Mesothelial cell of epicardium (in vitro differentiated cells): ENCODE data around the gene PLIN3. TPM values are rescaled to one million over a fixed set of nuclear protein-coding genes. Genes with fewer than 3 reads are reported as not detected.
"Not testable (repeated sequence)": the region's sequence is repeated elsewhere in the genome, so short reads cannot be mapped to it uniquely, and the experiment has no call there.

Experiments
- DNase-seq, 2 experiments: peaks; one replicate each; pipeline ENCODE4 v3.0.0; 2021; ENCODE audit warnings: low spot score in 2 of 2; ENCODE audit not compliant: unreplicated experiment in 2 of 2
- H3K27ac Mint-ChIP-seq: 2 replicates; pipeline ENCODE4 v1.8.0; 2021; ENCODE audit warnings: mixed read lengths
- H3K27me3 Mint-ChIP-seq: 2 replicates; pipeline ENCODE4 v1.8.0; 2021; ENCODE audit warnings: low read depth, mixed read lengths
- H3K36me3 Mint-ChIP-seq: 2 replicates; pipeline ENCODE4 v1.8.0; 2021; ENCODE audit warnings: mixed read lengths
- H3K4me1 Mint-ChIP-seq: 2 replicates; pipeline ENCODE4 v1.8.0; 2021; ENCODE audit warnings: mixed read lengths
- H3K4me3 Mint-ChIP-seq: 2 replicates; pipeline ENCODE4 v1.8.0; 2021; ENCODE audit warnings: mild to moderate bottlenecking, moderate library complexity, mixed read lengths
- H3K9me3 Mint-ChIP-seq: 2 replicates; pipeline ENCODE4 v1.8.0; 2021; ENCODE audit warnings: mixed read lengths
- total RNA-seq: library from RNA; stranded (reverse); gene quantifications from 3 replicates; pipeline ENCODE4 v1.2.1, GENCODE V29; 2021
- TF ChIP-seq, protein P1 (sequence below): fragments of 200-600 bp; sonication (generic); IDR thresholded peaks from one replicate; pipeline ENCODE4 v1.5.0; 2021; ENCODE audit warnings: antibody characterized with exemption; ENCODE audit not compliant: unreplicated experiment

Gene PLIN3
- total RNA-seq, 1 donor from 2014 or later: 55.6 TPM

DNA sequence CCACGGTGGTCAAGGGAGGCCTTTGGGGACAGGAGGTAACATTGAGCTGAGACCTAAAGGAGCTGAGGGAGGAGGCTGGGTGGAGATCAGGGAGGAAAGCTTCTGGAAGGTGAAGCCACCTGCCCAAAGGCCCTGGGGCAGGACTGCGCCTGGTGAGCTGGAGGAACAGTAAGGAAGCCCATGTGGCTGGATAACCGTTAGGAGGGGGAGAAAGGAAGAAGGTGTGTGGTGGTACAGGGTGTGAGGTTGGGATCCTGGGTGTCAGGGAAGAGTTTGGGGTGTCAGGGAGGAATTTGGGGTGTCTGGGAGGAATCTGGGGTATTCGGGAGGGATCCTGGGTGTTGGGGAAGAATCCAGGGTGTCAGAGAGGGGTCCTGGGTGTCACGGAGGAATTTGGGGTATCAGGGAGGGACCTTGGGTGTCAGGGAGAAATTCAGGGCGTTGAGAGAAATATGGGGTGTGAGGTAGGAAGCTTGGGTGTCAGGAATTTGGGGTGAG, 36.6 kb downstream of the PLIN3 start:
- Mint-ChIP-seq H3K4me3 (peak overlapping the region; percentile 72), H3K9me3 (no peaks in the 10 kb centered on the region), H3K4me1 (peaks cover 8% of the 10 kb centered on the region), H3K36me3 (no peaks in the 10 kb centered on the region), H3K27ac (peak overlapping the region; percentile 70), H3K27me3 (no peaks in the 10 kb centered on the region)
- DNase-seq: no peak
- TF ChIP-seq, protein P1, sequence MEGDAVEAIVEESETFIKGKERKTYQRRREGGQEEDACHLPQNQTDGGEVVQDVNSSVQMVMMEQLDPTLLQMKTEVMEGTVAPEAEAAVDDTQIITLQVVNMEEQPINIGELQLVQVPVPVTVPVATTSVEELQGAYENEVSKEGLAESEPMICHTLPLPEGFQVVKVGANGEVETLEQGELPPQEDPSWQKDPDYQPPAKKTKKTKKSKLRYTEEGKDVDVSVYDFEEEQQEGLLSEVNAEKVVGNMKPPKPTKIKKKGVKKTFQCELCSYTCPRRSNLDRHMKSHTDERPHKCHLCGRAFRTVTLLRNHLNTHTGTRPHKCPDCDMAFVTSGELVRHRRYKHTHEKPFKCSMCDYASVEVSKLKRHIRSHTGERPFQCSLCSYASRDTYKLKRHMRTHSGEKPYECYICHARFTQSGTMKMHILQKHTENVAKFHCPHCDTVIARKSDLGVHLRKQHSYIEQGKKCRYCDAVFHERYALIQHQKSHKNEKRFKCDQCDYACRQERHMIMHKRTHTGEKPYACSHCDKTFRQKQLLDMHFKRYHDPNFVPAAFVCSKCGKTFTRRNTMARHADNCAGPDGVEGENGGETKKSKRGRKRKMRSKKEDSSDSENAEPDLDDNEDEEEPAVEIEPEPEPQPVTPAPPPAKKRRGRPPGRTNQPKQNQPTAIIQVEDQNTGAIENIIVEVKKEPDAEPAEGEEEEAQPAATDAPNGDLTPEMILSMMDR: no peak

DNA sequence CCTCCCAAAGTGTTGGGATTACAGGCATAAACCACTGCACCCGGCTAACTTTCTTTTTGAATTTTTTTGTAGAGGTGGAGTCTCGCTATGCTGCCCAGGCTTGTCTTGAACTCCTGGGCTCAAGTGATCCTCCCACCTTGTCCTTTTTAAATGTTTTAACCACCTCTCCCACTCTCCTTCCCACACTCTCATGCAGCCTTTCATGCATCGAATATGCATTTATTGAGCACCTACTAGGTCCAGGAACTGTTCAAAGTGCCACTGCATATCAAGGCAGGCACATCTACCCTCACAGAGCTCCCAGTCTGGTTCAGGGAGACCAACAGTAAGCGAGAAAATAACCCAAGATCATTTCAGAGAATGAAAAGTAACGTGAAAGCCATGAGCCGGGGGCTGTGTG, 37.1 kb downstream of the PLIN3 start:
- peaks cover 8% of the 10 kb centered on the region for H3K4me1 Mint-ChIP-seq
- TF ChIP-seq, protein P1: no peak
- no peaks in the 10 kb centered on the region for H3K36me3 Mint-ChIP-seq
- H3K27ac Mint-ChIP-seq: peak overlapping the region; percentile 70
- no peaks in the 10 kb centered on the region for H3K9me3 Mint-ChIP-seq
- H3K4me3 Mint-ChIP-seq: peak overlapping the region; percentile 72
- no peaks in the 10 kb centered on the region for H3K27me3 Mint-ChIP-seq
- DNase-seq: no peak

DNA sequence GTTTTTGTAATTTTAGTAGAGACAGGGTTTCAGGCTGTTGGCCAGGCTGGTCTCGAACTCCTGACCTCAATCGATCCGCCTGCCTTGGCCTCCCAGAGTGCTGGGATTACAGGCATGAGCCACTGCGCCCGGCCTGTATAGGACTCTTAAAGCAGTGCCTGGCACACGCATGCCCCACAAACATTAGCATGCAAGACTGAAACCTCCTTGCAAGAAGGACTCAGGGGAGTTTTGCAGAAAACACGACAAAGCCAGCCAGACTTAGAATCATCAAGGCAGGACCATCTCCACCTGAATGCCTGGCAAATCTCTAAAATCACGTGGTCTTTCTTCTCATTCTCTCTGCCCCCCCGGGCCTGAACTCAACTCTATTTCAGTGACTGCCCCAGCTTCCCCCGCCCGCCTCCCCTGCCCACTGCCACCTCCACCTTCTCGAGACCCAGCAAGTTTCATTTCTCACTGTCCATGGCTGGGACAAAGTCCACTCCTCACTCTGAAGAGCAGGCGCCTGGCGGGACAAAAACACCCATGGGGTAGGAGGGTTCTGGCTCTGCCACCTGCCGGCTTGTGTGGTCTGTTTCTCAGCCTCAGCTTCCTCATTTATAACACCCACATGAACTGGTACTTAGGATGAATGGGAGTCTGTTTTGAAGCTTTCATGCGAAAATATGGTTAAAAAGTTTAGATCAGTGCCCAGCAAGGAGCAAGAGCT, 38.3 kb downstream of the PLIN3 start:
- TF ChIP-seq, protein P1: no peak
- no peaks in the 10 kb centered on the region for H3K9me3 Mint-ChIP-seq
- H3K27me3 Mint-ChIP-seq: no peaks in the 10 kb centered on the region
- H3K4me3 Mint-ChIP-seq: peak overlapping the region; percentile 9
- H3K27ac Mint-ChIP-seq: no peak overlapping the region
- H3K36me3 Mint-ChIP-seq: no peaks in the 10 kb centered on the region
- H3K4me1 Mint-ChIP-seq: peaks cover 8% of the 10 kb centered on the region
- DNase-seq: no peak

DNA sequence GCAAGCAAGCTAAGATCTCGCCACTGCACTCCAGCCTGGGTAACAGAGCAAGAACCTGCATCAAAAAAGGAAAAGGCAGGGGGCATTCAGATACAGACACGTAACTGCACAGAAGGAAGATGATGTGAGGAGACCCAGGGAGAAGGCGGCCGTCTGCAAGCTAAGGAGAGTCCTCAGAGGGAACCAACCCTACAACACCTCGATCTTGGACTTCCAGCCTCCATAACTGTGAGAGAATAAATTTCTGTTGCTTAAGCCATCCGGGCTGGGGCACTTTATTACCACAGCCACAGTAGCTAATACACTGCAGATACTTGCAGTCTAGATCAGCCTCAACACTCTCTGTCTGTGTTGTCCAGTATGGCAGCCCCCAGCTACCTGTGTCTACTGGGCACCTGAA, 43.9 kb downstream of the PLIN3 start:
- Mint-ChIP-seq H3K27me3 (no peaks in the 10 kb centered on the region), H3K27ac (no peak overlapping the region)

DNA sequence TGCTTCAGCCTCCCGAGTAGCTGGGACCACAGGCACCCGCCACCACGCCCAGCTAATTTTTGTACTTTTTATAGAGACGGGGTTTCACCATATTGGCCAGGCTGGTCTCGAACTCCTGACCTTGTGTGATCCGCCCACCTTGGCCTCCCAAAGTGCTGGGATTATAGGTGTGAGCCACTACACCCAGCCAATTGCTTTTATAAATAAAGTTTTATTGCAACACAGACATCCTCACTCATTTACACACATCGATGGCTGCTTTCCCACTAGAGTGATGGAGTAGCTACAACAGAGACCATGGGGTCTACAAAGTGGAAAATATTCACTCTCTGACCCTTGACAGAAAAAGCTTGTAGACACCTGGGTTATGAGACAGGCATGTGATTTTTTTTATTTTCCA, 45.1 kb downstream of the PLIN3 start:
- not testable (repeated sequence) for H3K4me3 Mint-ChIP-seq, H3K27ac Mint-ChIP-seq, H3K36me3 Mint-ChIP-seq, H3K27me3 Mint-ChIP-seq, H3K9me3 Mint-ChIP-seq, H3K4me1 Mint-ChIP-seq, DNase-seq

More for the DNA sequence above, 43.9 kb downstream of the PLIN3 start:
- H3K4me1 Mint-ChIP-seq: no peaks in the 10 kb centered on the region
- DNase-seq: no peak
- peaks cover 3% of the 10 kb centered on the region for H3K9me3 Mint-ChIP-seq
- TF ChIP-seq, protein P1: no peak
- peaks cover 4% of the 10 kb centered on the region for H3K36me3 Mint-ChIP-seq
- H3K4me3 Mint-ChIP-seq: no peak overlapping the region

DNA sequence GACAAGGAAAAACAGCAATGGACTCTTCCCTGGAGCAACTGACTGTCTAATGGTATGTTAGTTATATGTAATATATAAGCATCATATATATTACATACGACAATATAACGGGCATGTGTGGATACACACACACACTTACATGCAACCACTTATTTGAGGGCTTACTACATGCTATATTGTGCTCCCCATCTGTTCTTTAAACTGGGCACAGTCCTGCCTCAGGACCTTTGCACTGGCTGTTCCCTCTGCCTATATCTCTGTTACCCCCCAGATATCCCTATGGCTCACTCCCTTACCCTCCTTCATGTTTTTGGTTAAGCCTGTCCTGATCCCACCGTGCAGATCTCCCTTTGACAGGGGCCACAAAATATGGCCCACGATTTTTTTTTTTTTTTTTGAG, 46.2 kb downstream of the PLIN3 start:
- no peak overlapping the region for H3K27ac Mint-ChIP-seq
- peaks cover 16% of the 10 kb centered on the region for H3K36me3 Mint-ChIP-seq
- TF ChIP-seq, protein P1: no peak
- H3K27me3 Mint-ChIP-seq: no peaks in the 10 kb centered on the region
- H3K4me1 Mint-ChIP-seq: no peaks in the 10 kb centered on the region
- no peak overlapping the region for H3K4me3 Mint-ChIP-seq
- no peak for DNase-seq
- H3K9me3 Mint-ChIP-seq: peaks cover 3% of the 10 kb centered on the region
